ENCODE measurements around the gene ZDHHC13.

Gene ZDHHC13

GRCh38 chr11:19208181-19208580, 91.2 kb downstream of the ZDHHC13 start:
- no peak for DNase-seq (ENCODE audit: low read depth in 2 of 2)

GRCh38 chr11:19208959-19209546, 92.1 kb downstream of the ZDHHC13 start:
- no peak for DNase-seq (ENCODE audit: low read depth in 2 of 2)

DNA sequence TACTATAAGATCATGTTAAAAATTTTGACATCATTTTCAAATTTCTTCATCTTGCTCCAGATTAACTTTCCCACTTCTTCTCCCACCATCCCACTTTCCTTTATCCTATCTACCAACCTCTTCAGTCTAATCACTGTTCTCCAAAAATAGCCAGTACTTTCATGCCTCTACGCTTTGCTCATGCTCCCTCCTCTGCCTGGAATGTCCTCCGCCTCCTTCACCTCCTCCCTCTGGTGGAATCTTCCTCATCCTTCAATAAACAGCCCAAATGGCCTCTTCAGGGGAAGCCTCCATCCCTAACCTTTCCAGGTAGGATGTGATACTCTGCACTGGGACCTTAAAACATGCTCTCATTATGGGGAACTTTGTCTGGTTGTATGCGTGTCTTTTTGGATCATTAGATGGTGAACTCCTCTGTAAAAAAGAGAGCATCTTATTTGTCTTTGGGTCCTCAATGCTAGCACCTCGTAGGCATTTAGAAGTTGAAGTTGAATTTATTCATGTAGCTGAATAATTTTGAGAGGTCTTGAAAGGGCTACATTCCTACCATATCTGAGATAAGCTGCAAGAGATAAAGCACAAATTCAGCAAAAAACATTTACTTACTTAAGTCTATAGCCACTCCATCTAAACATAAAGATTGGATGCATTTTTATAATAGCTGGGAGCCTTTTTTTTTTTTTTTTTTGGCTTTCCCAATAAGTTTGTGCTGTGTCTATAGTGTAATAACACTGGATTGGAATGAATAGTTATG, 92.8 kb downstream of the ZDHHC13 start:
- DNase-seq (ENCODE audit: low read depth in 2 of 2), result no peak

DNA sequence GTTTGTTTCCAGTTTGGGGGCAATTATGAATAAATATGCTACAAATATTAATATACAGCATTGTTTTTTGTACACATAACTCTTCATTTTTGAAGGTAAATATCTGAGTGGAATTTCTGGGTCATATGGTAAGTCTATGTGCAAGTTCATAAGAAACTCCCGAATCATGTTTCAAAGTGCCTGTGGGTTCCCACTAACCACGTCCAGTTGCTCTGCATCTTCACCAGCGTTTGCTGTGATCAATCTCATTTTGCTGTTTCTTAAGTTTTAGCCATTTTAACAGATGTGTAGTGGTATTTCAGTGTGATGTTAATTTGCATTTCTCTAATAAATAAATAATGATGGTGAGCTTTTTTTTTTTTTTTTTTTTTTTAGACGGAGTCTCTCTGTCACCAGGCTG, 99.1 kb downstream of the ZDHHC13 start:
- DNase-seq (ENCODE audit: low read depth in 2 of 2), result no peak

- DNase-seq (ENCODE audit: low read depth in 2 of 2), result no peak
Observed at GRCh38 chr11:19216709-19217374, 99.9 kb downstream of the ZDHHC13 start.

- no peak for DNase-seq (ENCODE audit: low read depth in 2 of 2)
Observed at GRCh38 chr11:19218216-19218615, 101.2 kb downstream of the ZDHHC13 start.

DNA sequence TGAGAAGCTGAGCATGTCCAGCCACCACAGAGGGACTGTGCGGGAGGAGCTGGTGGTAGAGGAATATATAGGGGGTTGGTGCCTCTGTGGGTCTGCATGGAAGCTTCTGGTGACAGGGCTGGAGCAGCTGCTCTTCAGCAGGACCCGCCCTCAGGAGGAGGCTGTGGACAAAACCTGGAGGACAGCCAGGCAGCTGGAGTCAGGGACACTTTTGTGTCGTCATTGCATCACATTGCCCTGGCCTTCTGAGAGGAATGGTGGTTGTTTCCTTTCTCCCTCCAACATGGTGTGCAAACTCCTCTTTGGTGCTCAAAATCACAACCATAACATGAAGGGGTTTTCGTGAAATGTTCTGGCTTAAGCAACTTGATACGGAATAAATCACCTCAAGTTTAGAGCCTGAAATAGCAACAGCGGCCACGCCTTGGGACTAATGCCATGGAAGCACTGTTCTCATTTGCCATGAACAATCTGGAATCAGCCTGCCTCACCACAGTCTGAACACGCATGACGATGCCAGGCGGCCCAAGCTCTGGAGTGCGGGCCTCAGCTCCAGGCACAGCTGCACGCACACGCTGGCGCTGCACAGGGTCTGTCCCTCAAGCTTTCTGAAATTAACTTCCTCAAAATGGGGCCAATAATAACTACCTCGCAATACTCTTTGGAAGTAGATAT, 102.0 kb downstream of the ZDHHC13 start:
- DNase-seq (ENCODE audit: low read depth in 2 of 2), result no peak

GRCh38 chr11:19220903-19221724, 104.1 kb downstream of the ZDHHC13 start:
- no peak for DNase-seq (ENCODE audit: low read depth in 2 of 2)

DNA sequence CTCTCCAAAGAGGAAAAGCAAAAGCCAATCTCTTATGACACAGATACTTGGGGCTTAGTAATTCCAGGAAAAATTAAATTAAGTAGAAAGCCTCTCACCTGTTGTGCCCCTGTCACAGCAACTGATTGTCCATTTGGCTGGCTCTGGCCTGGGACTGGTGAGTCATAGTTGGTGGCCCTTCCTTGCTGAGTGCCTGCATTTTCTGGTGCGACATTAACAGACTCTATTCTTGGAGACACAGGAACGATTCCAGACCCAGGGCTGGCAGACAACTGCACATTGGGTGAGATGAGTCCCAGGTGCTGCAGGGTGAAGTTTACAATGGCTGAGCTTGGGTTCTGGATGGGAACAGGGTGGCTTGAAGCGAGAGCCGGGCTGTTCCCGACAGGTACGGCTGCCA, 108.2 kb downstream of the ZDHHC13 start:
- DNase-seq (ENCODE audit: low read depth in 2 of 2), result no peak

- DNase-seq (ENCODE audit: low read depth in 2 of 2), result no peak
Observed at GRCh38 chr11:19225581-19225980, 108.6 kb downstream of the ZDHHC13 start.
